Measurements from ENCODE around the gene ELF1. TPM values are rescaled to one million over a fixed set of nuclear protein-coding genes. Genes with fewer than 3 reads are reported as not detected.
A peak's percentile ranks its signal among the peaks of the same experiment; 100 is the strongest.

Gene ELF1
- total and polyA plus RNA-seq, 2 of the 4 experiments (the other 2 are of a cell fraction) = 25.4 to 27.6 TPM

DNA sequence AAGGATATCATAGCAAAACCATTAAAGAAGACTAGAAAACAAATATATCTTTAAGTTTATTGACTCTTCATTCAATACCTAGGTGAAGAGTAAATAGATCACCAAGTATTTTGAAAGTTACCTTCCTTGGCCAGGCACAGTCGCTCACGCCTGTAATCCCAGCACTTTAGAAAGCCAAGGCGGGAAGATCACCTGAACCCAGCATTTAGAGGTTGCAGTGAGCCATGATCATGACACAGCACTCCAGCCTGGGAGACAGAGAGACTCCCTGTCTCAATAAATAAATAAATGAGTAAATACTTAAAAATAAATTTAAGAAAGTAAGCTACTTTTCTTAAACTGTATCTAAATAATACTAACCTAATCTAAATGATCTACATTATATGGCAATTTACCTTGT lies 33.3 kb upstream of the ELF1 start:
- TF ChIP-seq, protein P1, sequence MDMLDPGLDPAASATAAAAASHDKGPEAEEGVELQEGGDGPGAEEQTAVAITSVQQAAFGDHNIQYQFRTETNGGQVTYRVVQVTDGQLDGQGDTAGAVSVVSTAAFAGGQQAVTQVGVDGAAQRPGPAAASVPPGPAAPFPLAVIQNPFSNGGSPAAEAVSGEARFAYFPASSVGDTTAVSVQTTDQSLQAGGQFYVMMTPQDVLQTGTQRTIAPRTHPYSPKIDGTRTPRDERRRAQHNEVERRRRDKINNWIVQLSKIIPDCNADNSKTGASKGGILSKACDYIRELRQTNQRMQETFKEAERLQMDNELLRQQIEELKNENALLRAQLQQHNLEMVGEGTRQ (IDR thresholded peaks at IDR 0.05; ENCODE audit: low read depth, low read length) = no peak
- no peak for TF ChIP-seq RFX5 (IDR thresholded peaks at IDR 0.05; ENCODE audit: low read depth, low read length)
- no peak for TF ChIP-seq MXI1 (IDR thresholded peaks at IDR 0.05; ENCODE audit: borderline replicate concordance, low read depth, low read length)
- no peak for TF ChIP-seq CHD1 (IDR thresholded peaks at IDR 0.05; ENCODE audit: low read depth, low read length)
- no peak for TF ChIP-seq CEBPB (IDR thresholded peaks at IDR 0.05; ENCODE audit: low read depth, low read length)
- TF ChIP-seq, protein P2, sequence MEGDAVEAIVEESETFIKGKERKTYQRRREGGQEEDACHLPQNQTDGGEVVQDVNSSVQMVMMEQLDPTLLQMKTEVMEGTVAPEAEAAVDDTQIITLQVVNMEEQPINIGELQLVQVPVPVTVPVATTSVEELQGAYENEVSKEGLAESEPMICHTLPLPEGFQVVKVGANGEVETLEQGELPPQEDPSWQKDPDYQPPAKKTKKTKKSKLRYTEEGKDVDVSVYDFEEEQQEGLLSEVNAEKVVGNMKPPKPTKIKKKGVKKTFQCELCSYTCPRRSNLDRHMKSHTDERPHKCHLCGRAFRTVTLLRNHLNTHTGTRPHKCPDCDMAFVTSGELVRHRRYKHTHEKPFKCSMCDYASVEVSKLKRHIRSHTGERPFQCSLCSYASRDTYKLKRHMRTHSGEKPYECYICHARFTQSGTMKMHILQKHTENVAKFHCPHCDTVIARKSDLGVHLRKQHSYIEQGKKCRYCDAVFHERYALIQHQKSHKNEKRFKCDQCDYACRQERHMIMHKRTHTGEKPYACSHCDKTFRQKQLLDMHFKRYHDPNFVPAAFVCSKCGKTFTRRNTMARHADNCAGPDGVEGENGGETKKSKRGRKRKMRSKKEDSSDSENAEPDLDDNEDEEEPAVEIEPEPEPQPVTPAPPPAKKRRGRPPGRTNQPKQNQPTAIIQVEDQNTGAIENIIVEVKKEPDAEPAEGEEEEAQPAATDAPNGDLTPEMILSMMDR (conservative IDR thresholded peaks at IDR 0.05; ENCODE audit: low read depth, low read length) = no peak
- no peak for TF ChIP-seq SMC3 (IDR thresholded peaks at IDR 0.05; ENCODE audit: low read depth, low read length)
- TF ChIP-seq, protein P3, sequence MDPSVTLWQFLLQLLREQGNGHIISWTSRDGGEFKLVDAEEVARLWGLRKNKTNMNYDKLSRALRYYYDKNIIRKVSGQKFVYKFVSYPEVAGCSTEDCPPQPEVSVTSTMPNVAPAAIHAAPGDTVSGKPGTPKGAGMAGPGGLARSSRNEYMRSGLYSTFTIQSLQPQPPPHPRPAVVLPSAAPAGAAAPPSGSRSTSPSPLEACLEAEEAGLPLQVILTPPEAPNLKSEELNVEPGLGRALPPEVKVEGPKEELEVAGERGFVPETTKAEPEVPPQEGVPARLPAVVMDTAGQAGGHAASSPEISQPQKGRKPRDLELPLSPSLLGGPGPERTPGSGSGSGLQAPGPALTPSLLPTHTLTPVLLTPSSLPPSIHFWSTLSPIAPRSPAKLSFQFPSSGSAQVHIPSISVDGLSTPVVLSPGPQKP (IDR thresholded peaks at IDR 0.05; ENCODE audit: borderline replicate concordance, low read depth, low read length) = no peak
- no peak for TF ChIP-seq RAD21 (IDR thresholded peaks at IDR 0.05; ENCODE audit: low read length)
- no peak for TF ChIP-seq RCOR1 (IDR thresholded peaks at IDR 0.05; ENCODE audit: insufficient replicate concordance, low read length)
- no peak for TF ChIP-seq FOS (IDR thresholded peaks at IDR 0.05; ENCODE audit: low read depth, low read length)
- intact Hi-C loops (cut with micrococcal nuclease) = loop anchor here (5.0 to 10.0 kb wide), 2 partner anchors 65 to 278 kb away; partner anchors contain the start of gene MRPS31
- Histone ChIP-seq H2AK5ac (ENCODE audit: low read depth, low read length) (peak overlapping the region; percentile 64), H2AFZ (replicated peaks; ENCODE audit: low read length, poor library complexity) (no peak overlapping the region), H3K56ac (ENCODE audit: extremely low read depth, insufficient read depth, low read length) (no peak overlapping the region; the same call in 1 of the 2 replicates), H3K9me3 (ENCODE audit: control insufficient read depth, insufficient read depth, low read length) (no peaks in the 10 kb centered on the region; the same call in 1 of the 2 replicates), H3K18ac (ENCODE audit: low read depth, low read length) (no peak overlapping the region), H3K4ac (ENCODE audit: low read depth, low read length) (peak overlapping the region; percentile 34; the same call in 1 of the 2 replicates), H2BK20ac (ENCODE audit: low read depth, low read length) (no peak overlapping the region), H3K9me1 (ENCODE audit: insufficient read depth, low read length) (peaks cover 13% of the 10 kb centered on the region), H3K36me3 (ENCODE audit: control insufficient read depth, insufficient read depth, low read length) (no peaks in the 10 kb centered on the region; the same call in 1 of the 2 replicates), H3K4me3 (ENCODE audit: insufficient read depth, low read depth, low read length) (no peak overlapping the region), H3K27ac (ENCODE audit: insufficient read depth, low read length) (peak overlapping the region; percentile 52), H2BK5ac (ENCODE audit: low read depth, low read length, poor library complexity, severe bottlenecking) (peak overlapping the region; percentile 20), H2BK120ac (ENCODE audit: low read depth, low read length) (no peak overlapping the region), H3K4me1 (ENCODE audit: control insufficient read depth, insufficient read depth, low read length) (peaks cover 11% of the 10 kb centered on the region; the same call in 1 of the 2 replicates), H4K5ac (ENCODE audit: low read depth, low read length) (no peak overlapping the region), H3K4me2 (ENCODE audit: low read depth, low read length) (no peak overlapping the region), H3K23ac (ENCODE audit: low read depth, low read length) (no peak overlapping the region), H3K27me3 (ENCODE audit: control insufficient read depth, insufficient read depth, low read length) (no peaks in the 10 kb centered on the region), H4K8ac (ENCODE audit: low read depth in 2 of 2, low read length in 2 of 2) (no peak overlapping the region), H3K9ac (ENCODE audit: low read depth, low read length) (no peak overlapping the region), H4K20me1 (ENCODE audit: insufficient read depth, low read length) (peaks cover 65% of the 10 kb centered on the region), H4K91ac (ENCODE audit: insufficient read depth, low read depth, low read length) (no peak overlapping the region), H3K14ac (replicated peaks; ENCODE audit: low read depth, low read length) (0 out of 2 replicates have a peak overlapping the region, but pooled peaks have one; percentile 46), H2BK15ac (ENCODE audit: low read depth, low read length) (no peak overlapping the region; the same call in 2 of the 3 replicates), H2AK9ac (replicated peaks; ENCODE audit: low read depth, low read length, poor library complexity) (no peak overlapping the region), H3K79me1 (ENCODE audit: low read depth in 1 of 2, low read length in 2 of 2) (peaks cover 21 to 68% of the 10 kb centered on the region in 2 experiments)
- in situ Hi-C loops (cut with MboI; ENCODE audit: low sequenced_read_pairs) = loop anchor here (10.0 kb wide), 1 partner anchor 268 kb away; the partner anchor contains the start of gene SLC25A15
- DNase-seq (no peak), ATAC-seq (ENCODE audit: low read depth) (no peak)
- ChIA-PET POLR2A (ENCODE audit: unreplicated experiment) (no interaction called here), CTCF (interaction anchor here (0.6 to 1.5 kb wide), 2 partner anchors 11 to 146 kb away, joined by 3 to 4 read pairs; no protein-coding TSS in a partner anchor)
- WGBS, 2 experiments (ENCODE audit: extremely low coverage in 2 of 2, insufficient read length in 1 of 2) = no CpG with 5 or more reads among the region's 3 CpGs
- BruUV-seq (replicated peaks) = no TSS peak
- dilution Hi-C loops (cut with HindIII; ENCODE audit: low sequenced_read_pairs, unreplicated experiment) = no loop called here
